HFF-Myc (cell line): ENCODE results near the gene HSD17B14.

Experiments used
- DNase-seq: peaks from one replicate; pipeline ENCODE4 v3.0.0-alpha.2; 2011; ENCODE audit warnings: low read depth; ENCODE audit errors: extremely low read depth
- H3K4me3 ChIP-seq: replicated peaks from 2 replicates; pipeline ENCODE4 v1.5.1; 2011; ENCODE audit warnings: low read depth, mild to moderate bottlenecking, control low read depth, low read length
- CTCF ChIP-seq: IDR thresholded peaks from 2 replicates; pipeline ENCODE4 v1.5.1; 2012; ENCODE audit warnings: mild to moderate bottlenecking, low read depth, low read length, control low read depth; ENCODE audit errors: missing control alignments

The HSD17B14 gene

GRCh38 chr19:48815870-48816501 lies 20.3 kb downstream of the HSD17B14 start:
- no peak for TF ChIP-seq CTCF
- no peak for DNase-seq
- H3K4me3 ChIP-seq: no peak overlapping the region

- no peak for DNase-seq
- H3K4me3 ChIP-seq: no peak overlapping the region
- no peak for TF ChIP-seq CTCF
Measured at GRCh38 chr19:48814895-48815294, 21.4 kb downstream of the HSD17B14 start.

- H3K4me3 ChIP-seq: no peak overlapping the region
- no peak for DNase-seq
- TF ChIP-seq CTCF: peak; percentile 31
Measured at GRCh38 chr19:48813123-48813913, 23.0 kb downstream of the HSD17B14 start.

GRCh38 chr19:48812094-48812929 lies 24.0 kb downstream of the HSD17B14 start:
- TF ChIP-seq CTCF: no peak
- no peak for DNase-seq

GRCh38 chr19:48810151-48810550 lies 26.1 kb downstream of the HSD17B14 start:
- TF ChIP-seq CTCF: no peak
- no peak for DNase-seq
- H3K4me3 ChIP-seq: peak overlapping the region; percentile 77

More at GRCh38 chr19:48812094-48812929, 24.0 kb downstream of the HSD17B14 start:
- H3K4me3 ChIP-seq: peak overlapping the region; percentile 77

- DNase-seq: no peak
- H3K4me3 ChIP-seq: no peak overlapping the region
- TF ChIP-seq CTCF: no peak
Measured at GRCh38 chr19:48807590-48808308, 28.5 kb downstream of the HSD17B14 start.
